K562 (cell line): ENCODE results near the gene ACSL6.

Experiments used
- AFF4 ChIP-seq: sonication (generic); formaldehyde crosslinking; IDR thresholded peaks from 2 replicates; pipeline ENCODE4 v1.8.0; 2023; ENCODE audit warnings: mild to moderate bottlenecking, missing genetic modification reagents
- EZH2 ChIP-seq: IDR thresholded peaks from 2 replicates; pipeline ENCODE4 v1.6.1; 2012; ENCODE audit warnings: low read depth, mild to moderate bottlenecking, inconsistent platforms, low read length, borderline replicate concordance
- GATA2 ChIP-seq: sonication (generic); formaldehyde crosslinking; IDR thresholded peaks from 2 replicates; pipeline ENCODE4 v1.4.0; 2020; ENCODE audit warnings: mild to moderate bottlenecking, missing genetic modification reagents
- MBD2 ChIP-seq: sonication (generic); IDR thresholded peaks from 2 replicates; pipeline ENCODE4 v1.6.1; 2016; ENCODE audit warnings: low read depth, borderline replicate concordance
- POLR2A ChIP-seq: fragments of 450-650 bp; conservative IDR thresholded peaks from 2 replicates; pipeline ENCODE4 v1.6.1; 2016
- TFE3 ChIP-seq: fragments of 450-650 bp; formaldehyde crosslinking; IDR thresholded peaks from 2 replicates; pipeline ENCODE4 v1.4.0; 2020; ENCODE audit warnings: mild to moderate bottlenecking, mixed read lengths
- ZNF133 ChIP-seq: fragments of 250-450 bp; sonication (Bioruptor Pico); IDR thresholded peaks from 2 replicates; pipeline ENCODE4 v1.4.0; 2020; ENCODE audit warnings: mild to moderate bottlenecking

GRCh38 chr5:132001647-132002561 lies 9.6 kb downstream of the ACSL6 start:
- no peak for TF ChIP-seq MBD2
- TF ChIP-seq ZNF133 = no peak
- no peak for TF ChIP-seq EZH2
- TF ChIP-seq AFF4 (CRISPR knock-in tag) = no peak
- TF ChIP-seq POLR2A = no peak
- TF ChIP-seq TFE3 (CRISPR knock-in tag) = no peak
- no peak for TF ChIP-seq GATA2
